K562 (cell line): ENCODE measurements around the gene PRKCE. TPM values are rescaled to one million over a fixed set of nuclear protein-coding genes. Genes with fewer than 3 reads are reported as not detected.

Experiments used
- ATAC-seq: fragments of 200-7000 bp; cut with Tn5 transposase; 3 replicates; pipeline ENCODE4 v1.9.1; 2020; ENCODE audit warnings: moderate library complexity
- BruUV-seq: library from RNA; stranded (reverse); fragments of 400-500 nt; replicated peaks from 2 replicates; lab custom pipeline; 2021; lab: Mats Ljungman, UMichigan
- CTCF ChIA-PET: fragments of 300-600 bp; formaldehyde crosslinking; extraction: SDS; loops from one replicate; lab custom pipeline; 2021; ENCODE audit warnings: low intra/inter-chr PET ratio; lab: Yijun Ruan, JAX
- POLR2A ChIA-PET: fragments of 300-600, 350-650 bp; sonication (Branson Sonifier 250); formaldehyde crosslinking; extraction: SDS; loops from one replicate; lab custom pipeline; 2021; ENCODE audit warnings: antibody characterized with exemption, inconsistent platforms; lab: Yijun Ruan, JAX
- DNase-seq, 4 experiments: peaks; one replicate each; pipeline versions ENCODE4 v3.0.0 to v3.0.0-alpha.2; 2011 to 2018; ENCODE audit warnings: low spot score in 3 of 4, mixed read lengths in 3 of 4; ENCODE audit errors: extremely low read depth in 1 of 4
- FAIRE-seq: peaks from 2 replicates; lab custom pipeline; 2011; peaks lifted over from hg19 to GRCh38; lab: Jason Lieb, UNC
- H2AFZ ChIP-seq: 2 replicates; pipeline ENCODE4 v1.6.0; 2011; ENCODE audit warnings: low read depth, low read length, control low read depth, inconsistent platforms
- H3K27ac ChIP-seq: fragments of 200-600 bp; 3 replicates; pipeline ENCODE4 v1.8.0; 2011; ENCODE audit warnings: low read depth, mild to moderate bottlenecking, control low read depth, inconsistent platforms, low read length, moderate library complexity, mixed read lengths; ENCODE audit errors: extremely low read depth
- H3K27me3 ChIP-seq, 2 experiments: fragments of 300-600 bp in 1 of 2; 2 replicates in 1 of 2; 3 replicates in 1 of 2; pipeline versions ENCODE4 v1.6.0 to v1.8.0; 2011; ENCODE audit warnings: inconsistent platforms in 2 of 2, low read length in 2 of 2, mild to moderate bottlenecking in 1 of 2, mixed read lengths in 1 of 2, moderate library complexity in 1 of 2; ENCODE audit not compliant: control insufficient read depth in 2 of 2, insufficient read depth in 2 of 2
- H3K36me3 ChIP-seq: fragments of 300-600 bp; 3 replicates; pipeline ENCODE4 v1.8.0; 2011; ENCODE audit warnings: mild to moderate bottlenecking, low read length, inconsistent platforms; ENCODE audit not compliant: control insufficient read depth, insufficient read depth
- H3K4me1 ChIP-seq, 2 experiments: fragments of 200-600 bp in 1 of 2; replicated peaks in 1 of 2; 2 replicates in 1 of 2; 3 replicates in 1 of 2; pipeline versions ENCODE4 v1.5.1 to v1.8.0; 2011; ENCODE audit warnings: inconsistent platforms in 2 of 2, low read length in 2 of 2, mild to moderate bottlenecking in 1 of 2, mixed read lengths in 1 of 2, moderate library complexity in 1 of 2; ENCODE audit not compliant: control insufficient read depth in 2 of 2, insufficient read depth in 2 of 2
- H3K4me2 ChIP-seq: 2 replicates; pipeline ENCODE4 v1.6.1; 2011; ENCODE audit warnings: low read length, control low read depth, inconsistent platforms, mixed read lengths; ENCODE audit not compliant: insufficient read depth
- H3K4me3 ChIP-seq: fragments of 200-600 bp; sonication (generic), shearing (Covaris generic); 2 replicates; pipeline ENCODE4 v1.5.1; 2016; ENCODE audit warnings: control low read depth, inconsistent platforms
- H3K79me2 ChIP-seq: fragments of 200-600 bp; 3 replicates; pipeline ENCODE4 v1.8.0; 2011; ENCODE audit warnings: low read length, inconsistent platforms; ENCODE audit not compliant: control insufficient read depth, insufficient read depth
- H3K9ac ChIP-seq, 2 experiments: 2 replicates each; pipeline versions ENCODE4 v1.6.0 to v1.6.1; 2011; ENCODE audit warnings: low read depth in 2 of 2, low read length in 2 of 2, control low read depth in 1 of 2, inconsistent platforms in 1 of 2, mild to moderate bottlenecking in 1 of 2, mixed read lengths in 1 of 2; ENCODE audit not compliant: insufficient read depth in 1 of 2
- H3K9me1 ChIP-seq: one replicate; pipeline ENCODE4 v1.6.0; 2011; ENCODE audit warnings: inconsistent platforms, mild to moderate bottlenecking, low read length, moderate library complexity; ENCODE audit not compliant: control insufficient read depth, insufficient read depth
- H3K9me3 ChIP-seq: replicated peaks from 2 replicates; pipeline ENCODE4 v1.5.1; 2011; ENCODE audit warnings: low read depth, low read length, inconsistent platforms; ENCODE audit not compliant: control insufficient read depth, insufficient read depth
- H4K20me1 ChIP-seq: replicated peaks from 2 replicates; pipeline ENCODE4 v1.6.1; 2011; ENCODE audit warnings: low read length, inconsistent platforms, mixed read lengths; ENCODE audit not compliant: control insufficient read depth, insufficient read depth
- MLLT1 ChIP-seq, 2 experiments: fragments of 450-650 bp; IDR thresholded peaks; 2 replicates each; pipeline ENCODE4 v1.6.1; 2016
- NRF1 ChIP-seq, 2 experiments: fragments of 450-650 bp; IDR thresholded peaks in 1 of 2; conservative IDR thresholded peaks in 1 of 2; 2 replicates each; pipeline ENCODE4 v1.6.1; 2014; ENCODE audit warnings: mild to moderate bottlenecking in 2 of 2
- WGBS: fragments of 100-300 bp; shearing (Covaris generic); methylation state at CpG from one replicate; pipeline ENCODE4 v1.1.6; 2016; ENCODE audit warnings: low coverage, mixed read lengths; ENCODE audit not compliant: insufficient coverage; ENCODE audit errors: missing lambda C conversion rate; 5-methylcytosine and 5-hydroxymethylcytosine counted together
- in situ Hi-C: fragments of 300-500 bp; cut with MboI; formaldehyde crosslinking; loops from 4 replicates; pipeline ENCODE4 v1.15.0; 2018; ENCODE audit warnings: inconsistent platforms, mixed read lengths
- intact Hi-C: fragments of 100-400 bp; cut with micrococcal nuclease; formaldehyde crosslinking; loops from 2 replicates; pipeline ENCODE4 v1.14.2; 2022
- polyA plus RNA-seq, 8 experiments: library from polyadenylated mRNA; depleted of rRNA in 4 of 8; stranded (reverse) in 5 of 8; unstranded in 3 of 8; fragments of >200 nt; fragmentation: Nextera tagmentation in 2 of 8; fragmentation: Illumina TruSeq in 1 of 8; extraction: Ambion mirVana in 2 of 8; extraction: Trizol in 1 of 8; gene quantifications; 2 replicates each; pipeline versions ENCODE4 v1.2.1 to v1.2.3, GENCODE V29; 2011 to 2014; ENCODE audit warnings: inconsistent platforms in 1 of 8, missing spikeins in 1 of 8
- total RNA-seq, 7 experiments: library from RNA; depleted of rRNA in 6 of 7; stranded (reverse); fragments of >200 nt in 6 of 7; fragmentation: Illumina TruSeq in 2 of 7; extraction: Trizol in 2 of 7; gene quantifications; 2 replicates each; pipeline versions ENCODE4 v1.2.1 to v1.2.3, GENCODE V29; 2011 to 2021; ENCODE audit warnings: low replicate concordance in 1 of 7

Gene PRKCE
- total and polyA plus RNA-seq, 9 of the 15 experiments (the other 6 are each of a cell fraction or from before 2014, with no cell fraction given) = 0.06 to 1.0 (median 0.22) TPM; not detected in 1

- WGBS = 2% methylated on average over 4 of the region's 4 CpGs
- in situ Hi-C loops = no loop called here
- no peak overlapping the region for H3K4me3 ChIP-seq
- BruUV-seq = no TSS peak
- H3K27me3 ChIP-seq = peaks cover 20 to 44% of the 10 kb centered on the region in 2 experiments; a peak in 4 of 5 replicates
- no peak overlapping the region for H2AFZ ChIP-seq
- no peaks in the 10 kb centered on the region for H3K4me1 ChIP-seq
- H3K9ac ChIP-seq = no peak overlapping the region
- no peaks in the 10 kb centered on the region for H3K36me3 ChIP-seq
- H3K9me3 ChIP-seq = no peaks in the 10 kb centered on the region
- no peak for FAIRE-seq
- intact Hi-C loops = no loop called here
- ChIA-PET CTCF (no interaction called here), POLR2A (interaction anchor here (0.7 kb wide), 1 partner anchor 144 kb away, joined by 4 read pairs; no protein-coding TSS in a partner anchor)
- no peak overlapping the region for H3K27ac ChIP-seq
- no peak overlapping the region for H3K4me2 ChIP-seq
- no peaks in the 10 kb centered on the region for H3K9me1 ChIP-seq
- H3K79me2 ChIP-seq = no peaks in the 10 kb centered on the region
- TF ChIP-seq NRF1 (conservative IDR thresholded peaks at IDR 0.05 in 1 of 2, IDR thresholded peaks at IDR 0.05 in 1 of 2) (0 out of 4 replicates have a peak, but pooled peaks of 1 of the 2 experiments have one; percentile 9), MLLT1 (IDR thresholded peaks at IDR 0.05) (no peak)
- DNase-seq = no peak
- ATAC-seq = no peak
- no peaks in the 10 kb centered on the region for H4K20me1 ChIP-seq
These were observed 500.1 kb downstream of the PRKCE start for GRCh38 chr2:46151577-46151976.
